ENCODE results near the gene NTM. TPM values are rescaled to one million over a fixed set of nuclear protein-coding genes. Genes with fewer than 3 reads are reported as not detected.
A peak's percentile ranks its signal among the peaks of the same experiment; 100 is the strongest.

The NTM gene
- total and polyA plus RNA-seq, 2 of the 8 experiments (the other 6 are each of a cell fraction or from before 2014, with no cell fraction given) = 13.4 to 20.0 TPM

DNA sequence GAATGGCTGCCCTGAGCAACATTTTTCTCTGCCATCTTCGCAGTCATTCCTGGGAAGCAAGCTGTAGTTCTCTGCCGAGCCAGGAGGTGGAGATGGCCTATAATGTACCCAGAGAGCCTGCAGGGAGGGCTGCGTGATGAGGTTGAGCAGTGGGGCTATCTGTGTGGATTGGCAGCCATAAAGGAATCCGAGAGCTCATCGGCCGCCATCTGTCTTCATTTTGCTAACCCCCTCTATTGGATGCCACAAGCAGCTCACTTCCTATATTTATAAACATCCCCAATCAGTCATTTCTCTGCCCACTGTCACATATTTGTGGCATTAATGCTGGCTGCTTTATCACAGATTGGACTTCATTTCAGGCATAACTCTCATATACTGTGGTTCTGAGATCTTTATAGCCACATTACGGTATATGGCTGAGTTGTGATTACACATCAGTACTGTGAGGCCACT is 209.5 kb downstream of the NTM start:
- H3K23ac ChIP-seq (ENCODE audit: insufficient read length) = no peak overlapping the region
- H3K14ac ChIP-seq (ENCODE audit: insufficient read length) = no peak overlapping the region
- no peak overlapping the region for H2BK15ac ChIP-seq (ENCODE audit: low read length)
- peak; percentile 70 for TF ChIP-seq YY1 (IDR thresholded peaks at IDR 0.05; ENCODE audit: low read depth, low read length)
- TF ChIP-seq RAD21 (IDR thresholded peaks at IDR 0.05 in 1 of 2, conservative IDR thresholded peaks at IDR 0.05 in 1 of 2; ENCODE audit: low read depth in 2 of 2, low read length in 2 of 2) = peak; percentile 74 to 82
- TF ChIP-seq E2F6 (IDR thresholded peaks at IDR 0.05) = no peak
- no peak for TF ChIP-seq BACH1 (IDR thresholded peaks at IDR 0.05; ENCODE audit: low read length)
- no peak for TF ChIP-seq TAF1 (IDR thresholded peaks at IDR 0.05; ENCODE audit: low read depth, low read length)
- TF ChIP-seq, protein P1, sequence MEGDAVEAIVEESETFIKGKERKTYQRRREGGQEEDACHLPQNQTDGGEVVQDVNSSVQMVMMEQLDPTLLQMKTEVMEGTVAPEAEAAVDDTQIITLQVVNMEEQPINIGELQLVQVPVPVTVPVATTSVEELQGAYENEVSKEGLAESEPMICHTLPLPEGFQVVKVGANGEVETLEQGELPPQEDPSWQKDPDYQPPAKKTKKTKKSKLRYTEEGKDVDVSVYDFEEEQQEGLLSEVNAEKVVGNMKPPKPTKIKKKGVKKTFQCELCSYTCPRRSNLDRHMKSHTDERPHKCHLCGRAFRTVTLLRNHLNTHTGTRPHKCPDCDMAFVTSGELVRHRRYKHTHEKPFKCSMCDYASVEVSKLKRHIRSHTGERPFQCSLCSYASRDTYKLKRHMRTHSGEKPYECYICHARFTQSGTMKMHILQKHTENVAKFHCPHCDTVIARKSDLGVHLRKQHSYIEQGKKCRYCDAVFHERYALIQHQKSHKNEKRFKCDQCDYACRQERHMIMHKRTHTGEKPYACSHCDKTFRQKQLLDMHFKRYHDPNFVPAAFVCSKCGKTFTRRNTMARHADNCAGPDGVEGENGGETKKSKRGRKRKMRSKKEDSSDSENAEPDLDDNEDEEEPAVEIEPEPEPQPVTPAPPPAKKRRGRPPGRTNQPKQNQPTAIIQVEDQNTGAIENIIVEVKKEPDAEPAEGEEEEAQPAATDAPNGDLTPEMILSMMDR (IDR thresholded peaks at IDR 0.05; ENCODE audit: control extremely low read depth in 1 of 3, insufficient read depth in 1 of 3, low read depth in 1 of 3, low read length in 3 of 3) = peak; percentile 72 to 91 (median 80)
- TF ChIP-seq CREB1 (IDR thresholded peaks at IDR 0.05) = no peak
- TF ChIP-seq KDM5A (IDR thresholded peaks at IDR 0.05; ENCODE audit: low read length) = no peak
- TF ChIP-seq TEAD4 (IDR thresholded peaks at IDR 0.05; ENCODE audit: low read depth, low read length) = peak; percentile 32; the same call in 1 of the 2 replicates
- TF ChIP-seq CBX5 (IDR thresholded peaks at IDR 0.05; ENCODE audit: low read depth, low read length) = no peak
- DNase-seq (ENCODE audit: low read depth in 1 of 2, low spot score in 2 of 2) (peak in 1 of 2 experiments; percentile 75), FAIRE-seq (peak; percentile 94)
- H2AK5ac ChIP-seq (ENCODE audit: low read depth, low read length) = no peak overlapping the region
- no peak overlapping the region for H2BK20ac ChIP-seq (ENCODE audit: low read length)
- H2BK5ac ChIP-seq (ENCODE audit: low read depth, low read length) = no peak overlapping the region
- H3K56ac ChIP-seq (replicated peaks; ENCODE audit: insufficient read length, low read depth, low read length) = no peak overlapping the region
- WGBS, 2 experiments (ENCODE audit: extremely low coverage in 1 of 2, insufficient coverage in 1 of 2, insufficient read length in 1 of 2, insufficient replicate concordance in 2 of 2, low coverage in 1 of 2, low lambda C conversion rate in 2 of 2, missing lambda C conversion rate in 1 of 2) = 66% methylated on average over 7 of the region's 7 CpGs; no CpG with 5 or more reads in 1 of the 2 experiments
- H3K18ac ChIP-seq (ENCODE audit: extremely low read depth, low read length) = no peak overlapping the region
- H3K79me2 ChIP-seq (ENCODE audit: control insufficient read depth in 1 of 2, insufficient read depth in 2 of 2, low read length in 2 of 2) = no peaks in the 10 kb centered on the region
- H2BK12ac ChIP-seq (ENCODE audit: low read depth, low read length) = no peak overlapping the region
- ChIA-PET CTCF (ENCODE audit: partially characterized antibody) (interaction anchor here (0.6 to 38.6 kb wide), 43 partner anchors 9 to 587 kb away, joined by 3 to 1023 read pairs (median 5); no protein-coding TSS in a partner anchor), POLR2A (ENCODE audit: partially characterized antibody) (interaction anchor here (0.8 to 1.7 kb wide), 5 partner anchors 9 to 94 kb away, joined by 3 read pairs; no protein-coding TSS in a partner anchor)
- H3K4ac ChIP-seq (replicated peaks; ENCODE audit: insufficient read length, low read depth, low read length) = no peak overlapping the region
- no peaks in the 10 kb centered on the region for H3K9me3 ChIP-seq (ENCODE audit: insufficient read depth in 2 of 2, low read depth in 1 of 2, low read length in 1 of 2)
- H2BK120ac ChIP-seq (replicated peaks; ENCODE audit: low read depth, low read length) = no peak overlapping the region
- no peaks in the 10 kb centered on the region for H3K36me3 ChIP-seq (ENCODE audit: control insufficient read depth in 2 of 4, insufficient read depth in 4 of 4, low read length in 3 of 4)
- H3K4me2 ChIP-seq (ENCODE audit: insufficient read depth in 1 of 2, low read depth in 2 of 2, low read length in 2 of 2) = no peak overlapping the region
- H4K8ac ChIP-seq (ENCODE audit: extremely low read depth, insufficient read depth, low read length) = no peak overlapping the region
- no peak overlapping the region for H3K9ac ChIP-seq (replicated peaks in 1 of 4; ENCODE audit: extremely low read depth in 1 of 4, low read depth in 3 of 4, low read length in 3 of 4)
- no peaks in the 10 kb centered on the region for H3K27me3 ChIP-seq (replicated peaks in 1 of 4; ENCODE audit: control insufficient read depth in 3 of 4, extremely low read depth in 1 of 4, insufficient read depth in 3 of 4, low read length in 3 of 4)
- H4K91ac ChIP-seq (replicated peaks; ENCODE audit: insufficient read length, low read length) = no peak overlapping the region
- no peaks in the 10 kb centered on the region for H4K20me1 ChIP-seq (replicated peaks in 1 of 2; ENCODE audit: control insufficient read depth in 1 of 2, insufficient read depth in 2 of 2, low read length in 2 of 2)
- no peak overlapping the region for H4K5ac ChIP-seq (ENCODE audit: insufficient read length, low read depth, low read length)
- H2AFZ ChIP-seq (ENCODE audit: low read length) = no peak overlapping the region
- no peaks in the 10 kb centered on the region for H3K79me1 ChIP-seq (ENCODE audit: low read depth, low read length)
- H3K4me1 ChIP-seq (replicated peaks in 1 of 4; ENCODE audit: control insufficient read depth in 3 of 4, insufficient read depth in 4 of 4, low read length in 3 of 4) = peaks cover 3 to 4% (median 4%) of the 10 kb centered on the region in 4 experiments; a peak in 4 of 7 replicates
- no peaks in the 10 kb centered on the region for H3K23me2 ChIP-seq (ENCODE audit: low read depth, low read length)
- no peak overlapping the region for H3K4me3 ChIP-seq (ENCODE audit: extremely low read depth in 1 of 4, insufficient read depth in 2 of 4, low read depth in 3 of 4, low read length in 4 of 4)
- no peak overlapping the region for H3K27ac ChIP-seq (ENCODE audit: low read depth, low read length)
